ENCODE data around the gene MPHOSPH10.
A peak's percentile ranks its signal among the peaks of the same experiment; 100 is the strongest.
"Not testable (repeated sequence)": the region's sequence is repeated elsewhere in the genome, so short reads cannot be mapped to it uniquely, and the experiment has no call there.

MPHOSPH10 gene

GRCh38 chr2:71125506-71126294, 4.7 kb upstream of the MPHOSPH10 start:
- Histone ChIP-seq H3K27me3 (ENCODE audit: insufficient read depth, low read depth, severe bottlenecking) (no peaks in the 10 kb centered on the region), H3K4me3 (ENCODE audit: low read depth, low read length) (no peak overlapping the region), H3K9me3 (ENCODE audit: severe bottlenecking) (no peaks in the 10 kb centered on the region), H3K27ac (no peak overlapping the region), H3K36me3 (peaks cover 37% of the 10 kb centered on the region)
- TF ChIP-seq, protein P1, sequence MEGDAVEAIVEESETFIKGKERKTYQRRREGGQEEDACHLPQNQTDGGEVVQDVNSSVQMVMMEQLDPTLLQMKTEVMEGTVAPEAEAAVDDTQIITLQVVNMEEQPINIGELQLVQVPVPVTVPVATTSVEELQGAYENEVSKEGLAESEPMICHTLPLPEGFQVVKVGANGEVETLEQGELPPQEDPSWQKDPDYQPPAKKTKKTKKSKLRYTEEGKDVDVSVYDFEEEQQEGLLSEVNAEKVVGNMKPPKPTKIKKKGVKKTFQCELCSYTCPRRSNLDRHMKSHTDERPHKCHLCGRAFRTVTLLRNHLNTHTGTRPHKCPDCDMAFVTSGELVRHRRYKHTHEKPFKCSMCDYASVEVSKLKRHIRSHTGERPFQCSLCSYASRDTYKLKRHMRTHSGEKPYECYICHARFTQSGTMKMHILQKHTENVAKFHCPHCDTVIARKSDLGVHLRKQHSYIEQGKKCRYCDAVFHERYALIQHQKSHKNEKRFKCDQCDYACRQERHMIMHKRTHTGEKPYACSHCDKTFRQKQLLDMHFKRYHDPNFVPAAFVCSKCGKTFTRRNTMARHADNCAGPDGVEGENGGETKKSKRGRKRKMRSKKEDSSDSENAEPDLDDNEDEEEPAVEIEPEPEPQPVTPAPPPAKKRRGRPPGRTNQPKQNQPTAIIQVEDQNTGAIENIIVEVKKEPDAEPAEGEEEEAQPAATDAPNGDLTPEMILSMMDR (IDR thresholded peaks at IDR 0.05; ENCODE audit: low read depth, low read length), result no peak
- DNase-seq, result no peak

GRCh38 chr2:71126957-71127356, 3.5 kb upstream of the MPHOSPH10 start:
- H3K27me3 ChIP-seq (ENCODE audit: insufficient read depth, low read depth, severe bottlenecking), result no peaks in the 10 kb centered on the region
- H3K36me3 ChIP-seq, result peaks cover 28% of the 10 kb centered on the region
- no peaks in the 10 kb centered on the region for H3K9me3 ChIP-seq (ENCODE audit: severe bottlenecking)
- DNase-seq, result no peak
- H3K27ac ChIP-seq, result no peak overlapping the region
- H3K4me3 ChIP-seq (ENCODE audit: low read depth, low read length), result no peak overlapping the region
- TF ChIP-seq, protein P1 (IDR thresholded peaks at IDR 0.05; ENCODE audit: low read depth, low read length), result no peak

DNA sequence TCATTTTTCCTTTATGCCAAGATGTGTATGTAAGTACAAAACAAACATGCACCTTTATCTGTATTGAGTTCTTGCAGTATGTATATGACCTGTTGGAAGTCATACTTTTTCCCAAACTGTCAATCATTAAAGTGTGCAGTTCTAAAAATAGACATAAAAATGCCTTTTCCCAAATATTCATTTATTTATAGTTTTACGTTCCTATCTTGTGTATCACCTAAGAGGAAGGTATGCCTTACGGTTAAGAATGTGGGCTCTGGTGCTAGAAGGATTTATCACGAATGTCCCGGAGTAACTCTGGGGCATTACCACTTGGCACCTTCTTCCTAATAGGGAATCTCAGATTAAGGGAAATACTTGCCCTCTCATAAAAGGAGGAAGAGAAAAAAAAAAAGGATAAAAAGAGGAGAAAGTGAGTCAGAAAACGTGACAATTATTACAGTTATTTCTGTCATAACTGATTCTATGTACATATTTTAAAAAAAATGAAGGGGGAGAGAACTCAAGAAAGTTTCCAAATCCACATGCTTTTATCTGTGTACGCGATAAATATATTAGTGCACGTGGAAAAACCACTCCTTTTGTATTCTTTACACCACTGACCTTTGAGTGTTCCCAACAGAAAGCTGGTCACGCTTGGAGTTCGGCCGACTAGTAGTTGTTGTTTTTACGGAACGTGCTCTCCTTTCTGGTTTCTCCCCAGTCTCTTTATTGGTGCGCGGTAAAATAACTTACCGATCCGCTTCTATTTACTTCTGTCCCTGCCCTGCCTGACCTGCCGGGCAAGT, 1.1 kb upstream of the MPHOSPH10 start:
- H3K27me3 ChIP-seq (ENCODE audit: insufficient read depth, low read depth, severe bottlenecking), result no peaks in the 10 kb centered on the region
- H3K27ac ChIP-seq, result peak overlapping the region; percentile 90
- TF ChIP-seq, protein P1 (IDR thresholded peaks at IDR 0.05; ENCODE audit: low read depth, low read length), result no peak
- DNase-seq, result no peak
- H3K4me3 ChIP-seq (ENCODE audit: low read depth, low read length), result peak overlapping the region; percentile 97
- H3K36me3 ChIP-seq, result peaks cover 25% of the 10 kb centered on the region
- H3K9me3 ChIP-seq (ENCODE audit: severe bottlenecking), result no peaks in the 10 kb centered on the region

DNA sequence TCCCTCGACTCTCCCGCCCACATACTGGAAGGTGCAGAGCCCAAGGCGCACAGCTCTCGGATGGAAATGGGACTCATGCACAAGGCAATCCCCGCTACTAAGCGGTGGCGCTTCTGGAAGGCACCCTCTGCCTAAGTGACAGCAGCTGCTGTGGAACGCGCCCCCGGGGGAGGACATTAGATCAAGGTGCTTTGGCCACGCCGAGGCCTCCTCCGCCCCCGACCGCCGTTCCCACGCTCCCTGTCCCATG, 607 bp upstream of the MPHOSPH10 start:
- Histone ChIP-seq H3K4me3 (ENCODE audit: low read depth, low read length) (peak overlapping the region; percentile 97), H3K27ac (peak overlapping the region; percentile 90), H3K9me3 (ENCODE audit: severe bottlenecking) (no peaks in the 10 kb centered on the region), H3K27me3 (ENCODE audit: insufficient read depth, low read depth, severe bottlenecking) (no peaks in the 10 kb centered on the region), H3K36me3 (peaks cover 30% of the 10 kb centered on the region)
- no peak for DNase-seq
- TF ChIP-seq, protein P1 (IDR thresholded peaks at IDR 0.05; ENCODE audit: low read depth, low read length), result 0 out of 2 replicates have a peak, but pooled peaks have one; percentile 5

DNA sequence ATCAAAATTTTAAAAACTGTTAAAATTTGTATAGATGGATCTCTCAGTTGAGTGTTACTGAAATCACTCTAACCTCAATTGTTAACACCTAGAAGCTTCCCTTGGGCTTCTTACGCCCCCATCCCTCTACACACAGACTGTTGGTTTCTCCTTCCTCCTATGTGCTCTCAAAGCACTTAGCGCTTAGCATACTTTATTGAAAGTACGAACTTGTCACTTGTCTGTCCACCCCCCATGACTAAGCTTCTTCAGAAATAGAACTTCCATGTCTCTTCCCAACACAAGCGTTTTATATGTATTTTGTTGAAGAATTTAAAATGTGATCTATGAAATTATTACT, 441 bp downstream of the MPHOSPH10 start:
- TF ChIP-seq, protein P1 (IDR thresholded peaks at IDR 0.05; ENCODE audit: low read depth, low read length), result no peak
- no peaks in the 10 kb centered on the region for H3K9me3 ChIP-seq (ENCODE audit: severe bottlenecking)
- no peaks in the 10 kb centered on the region for H3K27me3 ChIP-seq (ENCODE audit: insufficient read depth, low read depth, severe bottlenecking)
- peaks cover 40% of the 10 kb centered on the region for H3K36me3 ChIP-seq
- H3K4me3 ChIP-seq (ENCODE audit: low read depth, low read length), result peak overlapping the region; percentile 97
- DNase-seq, result no peak
- peak overlapping the region; percentile 90 for H3K27ac ChIP-seq

DNA sequence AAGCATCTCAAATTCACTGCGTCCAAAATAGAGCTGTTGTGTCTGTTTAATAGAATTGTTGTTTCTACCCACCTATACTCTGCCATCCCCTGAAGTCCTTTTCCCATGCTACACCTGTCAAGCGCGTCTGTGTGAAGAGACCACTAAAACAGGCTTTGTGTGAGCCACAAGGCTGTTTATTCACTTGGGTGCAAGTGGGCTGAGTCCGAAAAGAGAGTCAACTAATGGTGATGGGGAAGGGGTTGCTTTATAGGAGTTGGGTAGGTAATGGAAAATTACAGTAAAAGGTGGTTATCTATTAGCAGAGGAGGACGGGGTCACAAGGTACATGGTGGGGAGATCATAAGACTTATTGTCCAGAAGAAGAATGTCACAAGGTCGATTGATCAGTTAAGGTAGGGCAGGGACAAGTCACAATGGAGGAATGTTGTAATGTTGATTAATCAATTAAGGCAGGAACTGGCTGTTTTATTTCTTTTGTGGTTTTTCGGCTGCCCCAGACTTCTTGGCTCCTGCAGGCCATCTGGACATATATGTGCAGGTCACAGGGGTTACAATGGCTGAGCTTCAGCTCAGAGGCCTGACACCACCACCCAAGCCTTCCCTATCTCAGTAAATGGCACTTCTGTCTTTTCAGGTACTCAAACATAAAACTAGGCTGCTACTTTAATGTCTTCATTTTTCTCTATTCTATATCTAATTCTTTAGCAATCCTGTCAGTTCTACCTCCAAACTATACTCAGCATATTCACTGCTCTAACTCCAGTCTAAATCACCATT, 1.1 kb downstream of the MPHOSPH10 start:
- Histone ChIP-seq H3K27ac (peak overlapping the region; percentile 90; the same call in 1 of the 2 replicates), H3K36me3 (peaks cover 47% of the 10 kb centered on the region), H3K4me3 (ENCODE audit: low read depth, low read length) (peak overlapping the region; percentile 97)
- not testable (repeated sequence) for DNase-seq; H3K27me3 ChIP-seq (ENCODE audit: insufficient read depth, low read depth, severe bottlenecking); H3K9me3 ChIP-seq (ENCODE audit: severe bottlenecking)

All from WERI-Rb-1 (cell line).